ENCODE measurements around the gene CHDH. TPM values are rescaled to one million over a fixed set of nuclear protein-coding genes. Genes with fewer than 3 reads are reported as not detected.

The CHDH gene
- total and polyA plus RNA-seq, 7 donors, result 0.29 to 6.1 (median 2.0) TPM

DNA sequence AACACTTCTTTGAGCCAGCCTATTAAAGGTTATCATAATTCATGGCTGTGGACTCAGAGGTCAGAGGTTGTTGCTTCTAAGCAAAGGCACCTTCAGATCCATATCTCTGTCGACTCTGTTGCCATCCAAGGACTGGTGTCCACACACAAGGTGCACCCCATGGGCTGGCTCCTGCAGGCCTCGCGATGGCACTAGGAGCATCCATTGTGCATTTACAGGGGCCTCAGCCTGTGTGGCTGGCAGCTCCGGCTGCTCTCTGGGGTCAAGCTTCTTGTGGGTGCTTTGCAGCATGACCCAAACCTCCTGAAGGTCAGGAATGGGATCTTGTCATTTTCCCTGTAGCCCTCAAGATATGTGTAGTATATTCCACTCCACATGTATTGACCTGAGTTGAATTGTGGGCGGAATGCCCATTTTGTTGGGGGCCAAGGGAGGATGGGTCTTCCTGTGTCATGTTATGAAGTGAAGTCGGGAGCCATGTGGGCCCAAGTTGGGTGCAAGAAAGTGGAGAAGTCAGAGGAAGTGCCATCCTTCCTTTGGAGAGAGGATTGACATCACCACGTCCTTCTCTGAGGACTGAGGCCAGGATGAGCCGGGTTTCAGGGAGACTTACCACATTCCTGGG, 43.9 kb downstream of the CHDH start:
- Histone ChIP-seq H3K4me3 (no peak overlapping the region), H3K27me3 (ENCODE audit: insufficient read depth in 3 of 3, low read length in 2 of 3) (peaks cover 0 to 3% (median 0%) of the 10 kb centered on the region in 3 donors), H3K36me3 (ENCODE audit: insufficient read depth in 1 of 2, low read depth in 1 of 2) (no peaks in the 10 kb centered on the region), H3K4me1 (peaks cover 4% of the 10 kb centered on the region), H3K9me3 (no peaks in the 10 kb centered on the region), H3K27ac (no peak overlapping the region)
- intact Hi-C loops (cut with DNase I), result no loop called here
- DNase-seq, result no peak
- TF ChIP-seq, protein P1, sequence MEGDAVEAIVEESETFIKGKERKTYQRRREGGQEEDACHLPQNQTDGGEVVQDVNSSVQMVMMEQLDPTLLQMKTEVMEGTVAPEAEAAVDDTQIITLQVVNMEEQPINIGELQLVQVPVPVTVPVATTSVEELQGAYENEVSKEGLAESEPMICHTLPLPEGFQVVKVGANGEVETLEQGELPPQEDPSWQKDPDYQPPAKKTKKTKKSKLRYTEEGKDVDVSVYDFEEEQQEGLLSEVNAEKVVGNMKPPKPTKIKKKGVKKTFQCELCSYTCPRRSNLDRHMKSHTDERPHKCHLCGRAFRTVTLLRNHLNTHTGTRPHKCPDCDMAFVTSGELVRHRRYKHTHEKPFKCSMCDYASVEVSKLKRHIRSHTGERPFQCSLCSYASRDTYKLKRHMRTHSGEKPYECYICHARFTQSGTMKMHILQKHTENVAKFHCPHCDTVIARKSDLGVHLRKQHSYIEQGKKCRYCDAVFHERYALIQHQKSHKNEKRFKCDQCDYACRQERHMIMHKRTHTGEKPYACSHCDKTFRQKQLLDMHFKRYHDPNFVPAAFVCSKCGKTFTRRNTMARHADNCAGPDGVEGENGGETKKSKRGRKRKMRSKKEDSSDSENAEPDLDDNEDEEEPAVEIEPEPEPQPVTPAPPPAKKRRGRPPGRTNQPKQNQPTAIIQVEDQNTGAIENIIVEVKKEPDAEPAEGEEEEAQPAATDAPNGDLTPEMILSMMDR (IDR thresholded peaks at IDR 0.05), result no peak
- no peak for ATAC-seq
- 89 to 93% (median 92%) methylated on average over 8 of the region's 8 CpGs for WGBS, 3 donors

DNA sequence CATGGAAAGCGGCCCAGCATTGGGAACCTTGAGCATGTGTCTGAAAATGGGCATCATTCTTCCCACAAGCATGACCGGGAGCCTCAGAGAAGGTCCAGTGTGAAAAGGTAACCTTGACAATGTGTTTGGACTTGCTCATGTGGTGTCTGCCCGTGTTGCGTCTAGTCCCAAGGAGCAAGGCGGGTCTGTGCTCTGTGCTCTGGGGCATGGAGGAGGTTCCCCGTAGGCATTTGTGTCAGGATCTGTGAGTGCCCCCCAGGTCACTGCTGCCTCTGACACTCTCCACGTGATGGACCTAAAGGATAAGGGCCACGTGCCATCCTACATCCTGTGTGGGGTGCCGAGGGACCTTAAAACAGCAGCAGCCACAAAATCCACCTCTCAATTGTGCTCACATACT, 44.9 kb downstream of the CHDH start:
- 86 to 95% (median 88%) methylated on average over 9 of the region's 9 CpGs for WGBS, 3 donors
- intact Hi-C loops (cut with DNase I), result no loop called here
- Histone ChIP-seq H3K27ac (no peak overlapping the region), H3K4me3 (no peak overlapping the region), H3K9me3 (no peaks in the 10 kb centered on the region), H3K27me3 (ENCODE audit: insufficient read depth in 3 of 3, low read length in 2 of 3) (peaks cover 0 to 3% (median 0%) of the 10 kb centered on the region in 3 donors), H3K4me1 (no peaks in the 10 kb centered on the region), H3K36me3 (ENCODE audit: insufficient read depth in 1 of 2, low read depth in 1 of 2) (no peaks in the 10 kb centered on the region)
- TF ChIP-seq, protein P1 (IDR thresholded peaks at IDR 0.05), result no peak
- DNase-seq, result no peak
- no peak for ATAC-seq

DNA sequence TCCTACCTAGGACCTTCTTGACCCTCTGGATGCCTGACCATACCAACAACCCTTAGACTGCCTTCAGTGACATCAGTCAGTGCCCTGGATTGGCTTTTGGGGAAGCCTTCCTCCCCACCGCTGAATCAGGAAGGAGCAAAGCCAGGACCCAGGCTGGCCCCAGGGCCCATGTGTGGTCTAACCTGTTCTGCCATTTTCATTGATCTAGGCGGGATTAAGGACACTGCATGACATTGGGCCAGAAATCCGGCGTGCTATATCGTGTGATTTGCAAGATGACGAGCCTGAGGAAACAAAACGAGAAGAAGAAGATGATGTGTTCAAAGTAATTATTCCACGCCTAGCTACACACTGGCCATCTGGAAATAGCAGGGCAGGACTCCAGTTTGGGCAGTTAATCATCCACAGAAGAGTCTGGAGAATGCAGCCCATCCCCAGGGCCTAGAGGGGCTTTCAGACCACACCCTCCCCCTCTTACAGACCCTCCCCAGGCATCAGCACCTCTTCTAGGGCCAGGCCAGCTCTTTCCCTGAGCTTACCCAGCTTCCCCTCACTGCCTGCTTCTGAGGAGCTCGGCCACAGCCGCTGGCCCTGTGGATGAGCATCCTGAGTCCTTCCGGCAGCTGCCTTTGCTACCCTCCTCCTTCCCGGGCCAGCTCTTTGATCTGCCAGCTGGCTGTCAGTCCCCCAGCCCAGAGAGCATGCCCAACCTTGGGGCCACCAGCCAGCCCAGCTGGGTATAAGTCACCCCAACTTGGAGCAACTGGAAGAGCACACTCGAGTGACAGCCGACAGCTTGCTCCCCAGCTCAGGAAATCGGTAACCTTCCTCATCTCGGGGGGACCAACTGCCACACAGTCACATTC, 45.9 kb downstream of the CHDH start:
- Histone ChIP-seq H3K9me3 (no peaks in the 10 kb centered on the region), H3K27ac (no peak overlapping the region), H3K4me1 (no peaks in the 10 kb centered on the region), H3K36me3 (ENCODE audit: insufficient read depth in 1 of 2, low read depth in 1 of 2) (no peaks in the 10 kb centered on the region), H3K4me3 (no peak overlapping the region), H3K27me3 (ENCODE audit: insufficient read depth in 3 of 3, low read length in 2 of 3) (peaks cover 0 to 13% (median 0%) of the 10 kb centered on the region in 3 donors)
- TF ChIP-seq, protein P1 (IDR thresholded peaks at IDR 0.05), result no peak
- intact Hi-C loops (cut with DNase I), result no loop called here
- DNase-seq (no peak), ATAC-seq (no peak)
- WGBS, 3 donors, result 47 to 59% (median 49%) methylated on average over 16 of the region's 16 CpGs

DNA sequence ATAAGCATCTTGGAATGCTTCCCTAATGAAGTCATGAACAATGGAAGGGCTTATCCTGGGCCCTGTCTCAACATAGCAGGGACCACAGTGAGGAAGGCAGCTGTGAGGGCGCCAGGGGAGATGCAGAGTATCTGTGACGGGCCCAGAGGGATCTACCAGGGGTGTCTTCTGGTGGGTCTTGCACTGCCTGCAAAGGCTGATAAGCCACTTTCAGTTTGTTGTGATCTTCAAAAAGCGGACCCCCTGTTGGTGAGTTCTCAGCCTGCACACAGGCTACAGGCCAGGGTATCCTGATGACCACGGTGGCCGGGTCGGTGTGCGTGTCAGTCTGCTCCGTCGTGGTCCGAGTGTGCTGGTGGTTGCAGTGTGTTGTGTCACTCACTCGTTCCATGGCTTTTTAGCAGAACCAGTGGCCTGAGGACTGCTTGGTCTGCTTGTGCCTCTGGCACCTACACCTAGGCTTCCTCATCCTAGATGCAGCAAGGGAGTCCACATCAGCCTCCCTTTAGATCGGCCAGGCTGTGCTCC, 46.8 kb downstream of the CHDH start:
- 94 to 97% (median 96%) methylated on average over 12 of the region's 12 CpGs for WGBS, 3 donors
- DNase-seq, result no peak
- intact Hi-C loops (cut with DNase I), result no loop called here

More for the DNA sequence above, 46.8 kb downstream of the CHDH start:
- no peak overlapping the region for H3K27ac ChIP-seq
- H3K27me3 ChIP-seq (ENCODE audit: insufficient read depth in 3 of 3, low read length in 2 of 3), result peaks cover 0 to 17% (median 0%) of the 10 kb centered on the region in 3 donors
- TF ChIP-seq, protein P1 (IDR thresholded peaks at IDR 0.05), result no peak
- no peak overlapping the region for H3K4me3 ChIP-seq
- H3K36me3 ChIP-seq (ENCODE audit: insufficient read depth in 1 of 2, low read depth in 1 of 2), result no peaks in the 10 kb centered on the region
- no peaks in the 10 kb centered on the region for H3K9me3 ChIP-seq
- no peak for ATAC-seq
- H3K4me1 ChIP-seq, result no peaks in the 10 kb centered on the region
